ENCODE measurements around the gene PCDHGC3.

PCDHGC3 gene

GRCh38 chr5:141515141-141515540 is 39.4 kb downstream of the PCDHGC3 start:
- H3K27ac ChIP-seq (ENCODE audit: insufficient read depth, low read depth, low read length, poor library complexity, severe bottlenecking), result peak overlapping the region; percentile 98
- H3K4me3 ChIP-seq (ENCODE audit: insufficient read depth, low read depth, low read length), result no peak overlapping the region
- 79 to 96% methylated on average over 3 of the region's 3 CpGs for WGBS, 2 experiments
- H3K9me3 ChIP-seq (ENCODE audit: control insufficient read depth, low read length), result no peaks in the 10 kb centered on the region
- H3K36me3 ChIP-seq (ENCODE audit: control insufficient read depth, insufficient read depth, low read length), result peaks cover 28% of the 10 kb centered on the region
- peaks cover 36% of the 10 kb centered on the region for H3K4me1 ChIP-seq (ENCODE audit: control insufficient read depth, insufficient read depth, low read length)
- no peaks in the 10 kb centered on the region for H3K27me3 ChIP-seq (ENCODE audit: control insufficient read depth, insufficient read depth, low read length, poor library complexity, severe bottlenecking)

GRCh38 chr5:141515946-141516671 is 40.3 kb downstream of the PCDHGC3 start:
- no peaks in the 10 kb centered on the region for H3K9me3 ChIP-seq (ENCODE audit: control insufficient read depth, low read length)
- H3K4me3 ChIP-seq (ENCODE audit: insufficient read depth, low read depth, low read length), result no peak overlapping the region
- peak overlapping the region; percentile 1 for H3K27ac ChIP-seq (ENCODE audit: insufficient read depth, low read depth, low read length, poor library complexity, severe bottlenecking)
- no peaks in the 10 kb centered on the region for H3K27me3 ChIP-seq (ENCODE audit: control insufficient read depth, insufficient read depth, low read length, poor library complexity, severe bottlenecking)
- 89 to 94% methylated on average over 4 of the region's 4 CpGs for WGBS, 2 experiments
- peaks cover 24% of the 10 kb centered on the region for H3K36me3 ChIP-seq (ENCODE audit: control insufficient read depth, insufficient read depth, low read length)
- peaks cover 40% of the 10 kb centered on the region for H3K4me1 ChIP-seq (ENCODE audit: control insufficient read depth, insufficient read depth, low read length)

GRCh38 chr5:141516672-141517025 is 40.9 kb downstream of the PCDHGC3 start:
- Histone ChIP-seq H3K4me1 (ENCODE audit: control insufficient read depth, insufficient read depth, low read length) (peaks cover 45% of the 10 kb centered on the region), H3K27me3 (ENCODE audit: control insufficient read depth, insufficient read depth, low read length, poor library complexity, severe bottlenecking) (no peaks in the 10 kb centered on the region), H3K9me3 (ENCODE audit: control insufficient read depth, low read length) (no peaks in the 10 kb centered on the region), H3K27ac (ENCODE audit: insufficient read depth, low read depth, low read length, poor library complexity, severe bottlenecking) (peak overlapping the region; percentile 1), H3K36me3 (ENCODE audit: control insufficient read depth, insufficient read depth, low read length) (peaks cover 19% of the 10 kb centered on the region), H3K4me3 (ENCODE audit: insufficient read depth, low read depth, low read length) (no peak overlapping the region)
- WGBS, 2 experiments, result 94 to 97% methylated on average over 8 of the region's 8 CpGs

GRCh38 chr5:141517312-141517711 is 41.5 kb downstream of the PCDHGC3 start:
- H3K9me3 ChIP-seq (ENCODE audit: control insufficient read depth, low read length), result no peaks in the 10 kb centered on the region

GRCh38 chr5:141517880-141518617 is 42.3 kb downstream of the PCDHGC3 start:
- Histone ChIP-seq H3K36me3 (ENCODE audit: control insufficient read depth, insufficient read depth, low read length) (peaks cover 13% of the 10 kb centered on the region), H3K27ac (ENCODE audit: insufficient read depth, low read depth, low read length, poor library complexity, severe bottlenecking) (no peak overlapping the region), H3K4me1 (ENCODE audit: control insufficient read depth, insufficient read depth, low read length) (peaks cover 50% of the 10 kb centered on the region), H3K27me3 (ENCODE audit: control insufficient read depth, insufficient read depth, low read length, poor library complexity, severe bottlenecking) (no peaks in the 10 kb centered on the region), H3K4me3 (ENCODE audit: insufficient read depth, low read depth, low read length) (no peak overlapping the region), H3K9me3 (ENCODE audit: control insufficient read depth, low read length) (no peaks in the 10 kb centered on the region)
- 89 to 94% methylated on average over 11 of the region's 11 CpGs for WGBS, 2 experiments

More at GRCh38 chr5:141517312-141517711, 41.5 kb downstream of the PCDHGC3 start:
- H3K36me3 ChIP-seq (ENCODE audit: control insufficient read depth, insufficient read depth, low read length), result peaks cover 13% of the 10 kb centered on the region
- no peak overlapping the region for H3K27ac ChIP-seq (ENCODE audit: insufficient read depth, low read depth, low read length, poor library complexity, severe bottlenecking)
- peaks cover 52% of the 10 kb centered on the region for H3K4me1 ChIP-seq (ENCODE audit: control insufficient read depth, insufficient read depth, low read length)
- no peak overlapping the region for H3K4me3 ChIP-seq (ENCODE audit: insufficient read depth, low read depth, low read length)
- H3K27me3 ChIP-seq (ENCODE audit: control insufficient read depth, insufficient read depth, low read length, poor library complexity, severe bottlenecking), result no peaks in the 10 kb centered on the region
- WGBS, 2 experiments, result 92 to 94% methylated on average over 7 to 8 of the region's 8 CpGs

GRCh38 chr5:141518618-141519015 is 42.9 kb downstream of the PCDHGC3 start:
- H3K9me3 ChIP-seq (ENCODE audit: control insufficient read depth, low read length), result no peaks in the 10 kb centered on the region
- peaks cover 50% of the 10 kb centered on the region for H3K4me1 ChIP-seq (ENCODE audit: control insufficient read depth, insufficient read depth, low read length)
- H3K27me3 ChIP-seq (ENCODE audit: control insufficient read depth, insufficient read depth, low read length, poor library complexity, severe bottlenecking), result no peaks in the 10 kb centered on the region
- peaks cover 13% of the 10 kb centered on the region for H3K36me3 ChIP-seq (ENCODE audit: control insufficient read depth, insufficient read depth, low read length)
- no peak overlapping the region for H3K4me3 ChIP-seq (ENCODE audit: insufficient read depth, low read depth, low read length)
- no peak overlapping the region for H3K27ac ChIP-seq (ENCODE audit: insufficient read depth, low read depth, low read length, poor library complexity, severe bottlenecking)
- 89 to 100% methylated on average over 1 of the region's 1 CpG for WGBS, 2 experiments

- Histone ChIP-seq H3K27me3 (ENCODE audit: control insufficient read depth, insufficient read depth, low read length, poor library complexity, severe bottlenecking) (no peaks in the 10 kb centered on the region), H3K36me3 (ENCODE audit: control insufficient read depth, insufficient read depth, low read length) (peaks cover 13% of the 10 kb centered on the region), H3K27ac (ENCODE audit: insufficient read depth, low read depth, low read length, poor library complexity, severe bottlenecking) (no peak overlapping the region), H3K4me1 (ENCODE audit: control insufficient read depth, insufficient read depth, low read length) (peaks cover 50% of the 10 kb centered on the region), H3K4me3 (ENCODE audit: insufficient read depth, low read depth, low read length) (no peak overlapping the region), H3K9me3 (ENCODE audit: control insufficient read depth, low read length) (no peaks in the 10 kb centered on the region)
- 95 to 98% methylated on average over 1 to 3 of the region's 3 CpGs for WGBS, 2 experiments
Measured at GRCh38 chr5:141519605-141520565, 44.1 kb downstream of the PCDHGC3 start.

GRCh38 chr5:141521244-141521781 is 45.5 kb downstream of the PCDHGC3 start:
- peak overlapping the region; percentile 79 for H3K27ac ChIP-seq (ENCODE audit: insufficient read depth, low read depth, low read length, poor library complexity, severe bottlenecking)
- H3K36me3 ChIP-seq (ENCODE audit: control insufficient read depth, insufficient read depth, low read length), result peaks cover 13% of the 10 kb centered on the region
- H3K27me3 ChIP-seq (ENCODE audit: control insufficient read depth, insufficient read depth, low read length, poor library complexity, severe bottlenecking), result no peaks in the 10 kb centered on the region
- H3K4me1 ChIP-seq (ENCODE audit: control insufficient read depth, insufficient read depth, low read length), result peaks cover 42% of the 10 kb centered on the region
- H3K9me3 ChIP-seq (ENCODE audit: control insufficient read depth, low read length), result no peaks in the 10 kb centered on the region
- WGBS, 2 experiments, result 42 to 58% methylated on average over 2 of the region's 2 CpGs
- no peak overlapping the region for H3K4me3 ChIP-seq (ENCODE audit: insufficient read depth, low read depth, low read length)

GRCh38 chr5:141522301-141522700 is 46.5 kb downstream of the PCDHGC3 start:
- Histone ChIP-seq H3K27ac (ENCODE audit: insufficient read depth, low read depth, low read length, poor library complexity, severe bottlenecking) (peak overlapping the region; percentile 79), H3K9me3 (ENCODE audit: control insufficient read depth, low read length) (no peaks in the 10 kb centered on the region), H3K4me3 (ENCODE audit: insufficient read depth, low read depth, low read length) (no peak overlapping the region), H3K36me3 (ENCODE audit: control insufficient read depth, insufficient read depth, low read length) (peaks cover 13% of the 10 kb centered on the region), H3K4me1 (ENCODE audit: control insufficient read depth, insufficient read depth, low read length) (peaks cover 37% of the 10 kb centered on the region), H3K27me3 (ENCODE audit: control insufficient read depth, insufficient read depth, low read length, poor library complexity, severe bottlenecking) (no peaks in the 10 kb centered on the region)
- WGBS, 2 experiments, result 90 to 91% methylated on average over 2 of the region's 2 CpGs
